Stimulated activated CD8-positive, alpha-beta memory T cell treated with anti-CD3 and anti-CD28 coated beads, Interleukin-15, amount 100 ng/mL, for 24 hours (primary cell): ENCODE data around the gene MED27.

ENCODE experiments used
- DNase-seq: peaks from one replicate; pipeline ENCODE4 v3.0.0-alpha.2; 2020; ENCODE audit warnings: low read depth

MED27 gene

GRCh38 chr9:131853434-131853833 is 226.2 kb downstream of the MED27 start:
- no peak for DNase-seq

GRCh38 chr9:131851414-131851813 is 228.3 kb downstream of the MED27 start:
- DNase-seq, result no peak

- DNase-seq, result no peak
These were observed 230.3 kb downstream of the MED27 start for GRCh38 chr9:131849391-131849790.

- no peak for DNase-seq
These were observed 231.0 kb downstream of the MED27 start for GRCh38 chr9:131848570-131849160.

- no peak for DNase-seq
These were observed 231.9 kb downstream of the MED27 start for GRCh38 chr9:131847665-131848354.

- DNase-seq, result no peak
These were observed 234.1 kb downstream of the MED27 start for GRCh38 chr9:131845305-131846298.

GRCh38 chr9:131844745-131845118 is 234.9 kb downstream of the MED27 start:
- no peak for DNase-seq

GRCh38 chr9:131843989-131844744 is 235.5 kb downstream of the MED27 start:
- DNase-seq, result no peak

- no peak for DNase-seq
These were observed 237.8 kb downstream of the MED27 start for GRCh38 chr9:131841765-131842318.

- no peak for DNase-seq
These were observed 238.6 kb downstream of the MED27 start for GRCh38 chr9:131840751-131841702.

- DNase-seq, result no peak
These were observed 239.4 kb downstream of the MED27 start for GRCh38 chr9:131840220-131840619.

GRCh38 chr9:131839281-131840084 is 240.2 kb downstream of the MED27 start:
- DNase-seq, result no peak

GRCh38 chr9:131838530-131839280 is 241.0 kb downstream of the MED27 start:
- no peak for DNase-seq

- no peak for DNase-seq
These were observed 241.8 kb downstream of the MED27 start for GRCh38 chr9:131837836-131838235.

GRCh38 chr9:131837316-131837715 is 242.4 kb downstream of the MED27 start:
- DNase-seq, result no peak

GRCh38 chr9:131836607-131837315 is 242.9 kb downstream of the MED27 start:
- DNase-seq, result no peak

GRCh38 chr9:131836021-131836420 is 243.6 kb downstream of the MED27 start:
- no peak for DNase-seq
